Measurements from ENCODE around the gene SULT1A2. TPM values are rescaled to one million over a fixed set of nuclear protein-coding genes. Genes with fewer than 3 reads are reported as not detected.

The SULT1A2 gene
- total and polyA plus RNA-seq, 2 of the 13 experiments (the other 11 are each of a cell fraction or from before 2014, with no cell fraction given), result 33.0 to 34.2 TPM

GRCh38 chr16:28553776-28554633 lies 42.8 kb downstream of the SULT1A2 start, which contains the start of gene SGF29 (continued):
- TF ChIP-seq, protein P1, sequence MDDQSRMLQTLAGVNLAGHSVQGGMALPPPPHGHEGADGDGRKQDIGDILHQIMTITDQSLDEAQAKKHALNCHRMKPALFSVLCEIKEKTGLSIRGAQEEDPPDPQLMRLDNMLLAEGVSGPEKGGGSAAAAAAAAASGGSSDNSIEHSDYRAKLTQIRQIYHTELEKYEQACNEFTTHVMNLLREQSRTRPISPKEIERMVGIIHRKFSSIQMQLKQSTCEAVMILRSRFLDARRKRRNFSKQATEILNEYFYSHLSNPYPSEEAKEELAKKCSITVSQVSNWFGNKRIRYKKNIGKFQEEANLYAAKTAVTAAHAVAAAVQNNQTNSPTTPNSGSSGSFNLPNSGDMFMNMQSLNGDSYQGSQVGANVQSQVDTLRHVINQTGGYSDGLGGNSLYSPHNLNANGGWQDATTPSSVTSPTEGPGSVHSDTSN (CRISPR knock-in tag; IDR thresholded peaks at IDR 0.05; ENCODE audit: borderline replicate concordance), result no peak; the same call in 1 of the 2 replicates
- TF ChIP-seq SOX6 (IDR thresholded peaks at IDR 0.05) (no peak), SOX6 (CRISPR knock-in tag; IDR thresholded peaks at IDR 0.05) (0 out of 2 replicates have a peak, but pooled peaks have one; percentile 60), BRD4 (CRISPR knock-in tag; IDR thresholded peaks at IDR 0.05) (0 out of 2 replicates have a peak, but pooled peaks have one; percentile 86), ZNF788 (CRISPR knock-in tag; IDR thresholded peaks at IDR 0.05; ENCODE audit: borderline replicate concordance) (peak; percentile 98; the same call in 1 of the 2 replicates), ZFP82 (CRISPR knock-in tag; IDR thresholded peaks at IDR 0.05; ENCODE audit: borderline replicate concordance) (no peak), ZFP62 (CRISPR knock-in tag; IDR thresholded peaks at IDR 0.05) (no peak), SYNCRIP (IDR thresholded peaks at IDR 0.05; ENCODE audit: insufficient read depth, low read depth, low read length) (no peak), NPAS2 (CRISPR knock-in tag; IDR thresholded peaks at IDR 0.05; ENCODE audit: borderline replicate concordance) (no peak), NFYB (CRISPR knock-in tag; IDR thresholded peaks at IDR 0.05) (no peak; the same call in none of the 2 replicates), NFE2L2 (IDR thresholded peaks at IDR 0.05; ENCODE audit: low read length) (no peak), JDP2 (CRISPR knock-in tag; IDR thresholded peaks at IDR 0.05; ENCODE audit: borderline replicate concordance) (no peak), SIN3B (IDR thresholded peaks at IDR 0.05; ENCODE audit: low read length) (no peak), ZNF562 (CRISPR knock-in tag; IDR thresholded peaks at IDR 0.05; ENCODE audit: borderline replicate concordance) (no peak), ZFP36L1 (CRISPR knock-in tag; IDR thresholded peaks at IDR 0.05) (peak; percentile 54; the same call in 1 of the 2 replicates), PLRG1 (conservative IDR thresholded peaks at IDR 0.05) (no peak), ZBTB40 (IDR thresholded peaks at IDR 0.05) (no peak), ZBTB40 (CRISPR knock-in tag; IDR thresholded peaks at IDR 0.05) (peak; percentile 90), MED1 (CRISPR knock-in tag; IDR thresholded peaks at IDR 0.05) (peak; percentile 74)
- TF ChIP-seq, protein P2, sequence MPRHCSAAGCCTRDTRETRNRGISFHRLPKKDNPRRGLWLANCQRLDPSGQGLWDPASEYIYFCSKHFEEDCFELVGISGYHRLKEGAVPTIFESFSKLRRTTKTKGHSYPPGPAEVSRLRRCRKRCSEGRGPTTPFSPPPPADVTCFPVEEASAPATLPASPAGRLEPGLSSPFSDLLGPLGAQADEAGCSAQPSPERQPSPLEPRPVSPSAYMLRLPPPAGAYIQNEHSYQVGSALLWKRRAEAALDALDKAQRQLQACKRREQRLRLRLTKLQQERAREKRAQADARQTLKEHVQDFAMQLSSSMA (CRISPR knock-in tag; IDR thresholded peaks at IDR 0.05), result no peak
